ENCODE measurements around the gene MYL11.
A peak's percentile ranks its signal among the peaks of the same experiment; 100 is the strongest.
"Not testable (repeated sequence)": the region's sequence is repeated elsewhere in the genome, so short reads cannot be mapped to it uniquely, and the experiment has no call there.

The MYL11 gene

GRCh38 chr16:30374538-30374937, at the start of gene MYL11:
Gene MYL11 (plus strand): TSS chr16:30374802. CDS start chr16:30374858, 56 bp downstream.
- Histone ChIP-seq H2AFZ (ENCODE audit: low read length) (no peak within 1 kb of the TSS), H3K4me1 (ENCODE audit: low read length) (peaks cover 19% of the 10 kb centered on the region), H3K4me3 (ENCODE audit: low read length) (no peak within 1 kb of the TSS), H3K9me3 (replicated peaks; ENCODE audit: insufficient read depth, low read length) (no peaks in the 10 kb centered on the region), H3K27ac (ENCODE audit: low read length) (no peak within 1 kb of the TSS), H3K79me2 (ENCODE audit: low read length) (peaks cover 9% of the 10 kb centered on the region), H3K9ac (ENCODE audit: low read length) (no peak within 1 kb of the TSS), H3K36me3 (replicated peaks; ENCODE audit: insufficient read depth, low read length) (no peaks in the 10 kb centered on the region), H3K9me2 (replicated peaks; ENCODE audit: insufficient read depth, low read length) (no peaks in the 10 kb centered on the region), H3F3A (ENCODE audit: insufficient read depth, low read length) (peaks cover 22% of the 10 kb centered on the region), H3K27me3 (replicated peaks; ENCODE audit: insufficient read depth, low read length) (no peaks in the 10 kb centered on the region), H3K4me2 (ENCODE audit: low read depth, low read length) (no peak within 1 kb of the TSS), H4K20me1 (ENCODE audit: insufficient read depth, low read length) (no peaks in the 10 kb centered on the region)
- TF ChIP-seq EZH2 (optimal IDR thresholded peaks at IDR 0.05; ENCODE audit: low read depth, low read length): no peak
- DNase-seq: no peak

- H3K4me1 ChIP-seq (ENCODE audit: low read length); H4K20me1 ChIP-seq (ENCODE audit: insufficient read depth, low read length); H3K9me2 ChIP-seq (replicated peaks; ENCODE audit: insufficient read depth, low read length); H3K27me3 ChIP-seq (replicated peaks; ENCODE audit: insufficient read depth, low read length); H2AFZ ChIP-seq (ENCODE audit: low read length); H3F3A ChIP-seq (ENCODE audit: insufficient read depth, low read length); H3K36me3 ChIP-seq (replicated peaks; ENCODE audit: insufficient read depth, low read length); H3K27ac ChIP-seq (ENCODE audit: low read length); H3K9me3 ChIP-seq (replicated peaks; ENCODE audit: insufficient read depth, low read length): not testable (repeated sequence)
- Histone ChIP-seq H3K4me3 (ENCODE audit: low read length) (peak overlapping the region; percentile 63), H3K9ac (ENCODE audit: low read length) (peak overlapping the region; percentile 42; the same call in 1 of the 2 replicates), H3K4me2 (ENCODE audit: low read depth, low read length) (peak overlapping the region; percentile 24; the same call in 1 of the 2 replicates), H3K79me2 (ENCODE audit: low read length) (peaks cover 29% of the 10 kb centered on the region)
- peak; percentile 86 for DNase-seq
These were observed 40.1 kb upstream of the MYL11 start for GRCh38 chr16:30334473-30334989.

- H3K27me3 ChIP-seq (replicated peaks; ENCODE audit: insufficient read depth, low read length); H4K20me1 ChIP-seq (ENCODE audit: insufficient read depth, low read length); H3K9me3 ChIP-seq (replicated peaks; ENCODE audit: insufficient read depth, low read length); H3F3A ChIP-seq (ENCODE audit: insufficient read depth, low read length); H3K9me2 ChIP-seq (replicated peaks; ENCODE audit: insufficient read depth, low read length); H3K36me3 ChIP-seq (replicated peaks; ENCODE audit: insufficient read depth, low read length); H3K4me1 ChIP-seq (ENCODE audit: low read length): not testable (repeated sequence)
- Histone ChIP-seq H3K9ac (ENCODE audit: low read length) (peak overlapping the region; percentile 67), H3K4me2 (ENCODE audit: low read depth, low read length) (peak overlapping the region; percentile 85; the same call in 1 of the 2 replicates), H2AFZ (ENCODE audit: low read length) (peak overlapping the region; percentile 59), H3K27ac (ENCODE audit: low read length) (peak overlapping the region; percentile 79), H3K4me3 (ENCODE audit: low read length) (peak overlapping the region; percentile 76), H3K79me2 (ENCODE audit: low read length) (peaks cover 26% of the 10 kb centered on the region)
- peak; percentile 70 for DNase-seq
These were observed 39.5 kb upstream of the MYL11 start for GRCh38 chr16:30335028-30335597.

- TF ChIP-seq EZH2phosphoT487 (IDR thresholded peaks at IDR 0.05; ENCODE audit: low read length) (no peak), EZH2 (optimal IDR thresholded peaks at IDR 0.05; ENCODE audit: low read depth, low read length) (no peak), CTCF (IDR thresholded peaks at IDR 0.05; ENCODE audit: low read length) (no peak)
- H3K79me2 ChIP-seq (ENCODE audit: low read length): peaks cover 20% of the 10 kb centered on the region
- H3K4me2 ChIP-seq (ENCODE audit: low read depth, low read length): peak overlapping the region; percentile 85; the same call in 1 of the 2 replicates
- H3K9ac ChIP-seq (ENCODE audit: low read length): peak overlapping the region; percentile 47; the same call in 1 of the 2 replicates
- no peaks in the 10 kb centered on the region for H3K36me3 ChIP-seq (replicated peaks; ENCODE audit: insufficient read depth, low read length)
- H3K27me3 ChIP-seq (replicated peaks; ENCODE audit: insufficient read depth, low read length): no peaks in the 10 kb centered on the region
- H2AFZ ChIP-seq (ENCODE audit: low read length): peak overlapping the region; percentile 59
- H4K20me1 ChIP-seq (ENCODE audit: insufficient read depth, low read length): no peaks in the 10 kb centered on the region
- peaks cover 8% of the 10 kb centered on the region for H3F3A ChIP-seq (ENCODE audit: insufficient read depth, low read length)
- H3K27ac ChIP-seq (ENCODE audit: low read length): peak overlapping the region; percentile 79; the same call in 1 of the 2 replicates
- H3K9me3 ChIP-seq (replicated peaks; ENCODE audit: insufficient read depth, low read length): no peaks in the 10 kb centered on the region
- H3K9me2 ChIP-seq (replicated peaks; ENCODE audit: insufficient read depth, low read length): no peaks in the 10 kb centered on the region
- peak overlapping the region; percentile 76 for H3K4me3 ChIP-seq (ENCODE audit: low read length)
- peaks cover 6% of the 10 kb centered on the region for H3K4me1 ChIP-seq (ENCODE audit: low read length)
- DNase-seq: peak; percentile 10
These were observed 38.8 kb upstream of the MYL11 start for GRCh38 chr16:30335598-30336474.

- H3K4me3 ChIP-seq (ENCODE audit: low read length); H4K20me1 ChIP-seq (ENCODE audit: insufficient read depth, low read length); H3K27ac ChIP-seq (ENCODE audit: low read length); H3K9ac ChIP-seq (ENCODE audit: low read length); H2AFZ ChIP-seq (ENCODE audit: low read length); DNase-seq; H3K27me3 ChIP-seq (replicated peaks; ENCODE audit: insufficient read depth, low read length); H3K36me3 ChIP-seq (replicated peaks; ENCODE audit: insufficient read depth, low read length); H3K9me2 ChIP-seq (replicated peaks; ENCODE audit: insufficient read depth, low read length); H3K4me2 ChIP-seq (ENCODE audit: low read depth, low read length); H3K79me2 ChIP-seq (ENCODE audit: low read length); H3K9me3 ChIP-seq (replicated peaks; ENCODE audit: insufficient read depth, low read length): not testable (repeated sequence)
- peaks cover 13% of the 10 kb centered on the region for H3F3A ChIP-seq (ENCODE audit: insufficient read depth, low read length)
- H3K4me1 ChIP-seq (ENCODE audit: low read length): peaks cover 14% of the 10 kb centered on the region
These were observed 36.6 kb upstream of the MYL11 start for GRCh38 chr16:30337964-30338357.

GRCh38 chr16:30338715-30339114, 35.9 kb upstream of the MYL11 start:
- H3K79me2 ChIP-seq (ENCODE audit: low read length); H3K36me3 ChIP-seq (replicated peaks; ENCODE audit: insufficient read depth, low read length); H3K27me3 ChIP-seq (replicated peaks; ENCODE audit: insufficient read depth, low read length); H2AFZ ChIP-seq (ENCODE audit: low read length); H3K4me2 ChIP-seq (ENCODE audit: low read depth, low read length); H3K9me3 ChIP-seq (replicated peaks; ENCODE audit: insufficient read depth, low read length); H3K9me2 ChIP-seq (replicated peaks; ENCODE audit: insufficient read depth, low read length); H3K4me3 ChIP-seq (ENCODE audit: low read length); DNase-seq; H3K9ac ChIP-seq (ENCODE audit: low read length); H3K27ac ChIP-seq (ENCODE audit: low read length); H4K20me1 ChIP-seq (ENCODE audit: insufficient read depth, low read length): not testable (repeated sequence)
- Histone ChIP-seq H3F3A (ENCODE audit: insufficient read depth, low read length) (peaks cover 16% of the 10 kb centered on the region), H3K4me1 (ENCODE audit: low read length) (peaks cover 18% of the 10 kb centered on the region)
